ENCODE measurements around the gene THRB.

Gene THRB

DNA sequence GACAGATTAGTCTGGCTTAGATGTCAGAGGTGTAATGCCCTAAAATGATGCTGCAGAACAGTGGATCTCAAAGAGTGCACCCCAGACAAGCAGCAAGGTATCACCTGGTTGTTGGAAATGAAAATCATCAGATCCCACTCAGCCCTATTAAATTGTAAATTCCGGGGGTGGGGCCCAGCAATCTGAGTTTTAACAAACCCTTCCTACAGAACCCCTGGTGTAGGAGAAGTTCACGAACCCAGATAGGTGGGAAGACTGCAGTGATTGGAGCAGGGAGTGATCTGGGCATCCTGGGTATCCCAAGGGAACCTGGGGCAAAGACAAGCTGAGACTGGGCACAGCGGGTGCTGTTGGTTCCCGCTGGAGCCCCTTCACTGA is 24.3 kb upstream of the THRB start:
- no peak overlapping the region for H2AFZ ChIP-seq (ENCODE audit: low read length)
- H3K4me2 ChIP-seq (ENCODE audit: low read length), result no peak overlapping the region

GRCh38 chr3:24514119-24514518 is 19.5 kb upstream of the THRB start:
- Histone ChIP-seq H3K4me1 (ENCODE audit: insufficient read depth, low read length, severe bottlenecking) (no peaks in the 10 kb centered on the region), H3K4me3 (ENCODE audit: low read depth, low read length, poor library complexity, severe bottlenecking) (no peak overlapping the region), H3K79me2 (ENCODE audit: insufficient read depth, low read length) (no peaks in the 10 kb centered on the region), H3K9ac (ENCODE audit: low read length) (no peak overlapping the region), H3K36me3 (ENCODE audit: insufficient read depth, low read length) (no peaks in the 10 kb centered on the region), H3K27me3 (ENCODE audit: insufficient read depth, low read length) (peaks cover 2% of the 10 kb centered on the region; the same call in 1 of the 2 replicates), H3K4me2 (ENCODE audit: low read length) (no peak overlapping the region), H2AFZ (ENCODE audit: low read length) (no peak overlapping the region), H4K20me1 (ENCODE audit: insufficient read depth, low read length) (no peaks in the 10 kb centered on the region), H3F3A (ENCODE audit: insufficient read depth, low read length) (no peaks in the 10 kb centered on the region), H3K9me3 (ENCODE audit: low read length) (no peaks in the 10 kb centered on the region), H3K9me2 (ENCODE audit: low read depth, low read length) (no peaks in the 10 kb centered on the region), H3K27ac (ENCODE audit: low read depth, low read length, poor library complexity, severe bottlenecking) (no peak overlapping the region)
- no peak for TF ChIP-seq EZH2 (IDR thresholded peaks at IDR 0.05; ENCODE audit: borderline replicate concordance, low read length)
- TF ChIP-seq, protein P1, sequence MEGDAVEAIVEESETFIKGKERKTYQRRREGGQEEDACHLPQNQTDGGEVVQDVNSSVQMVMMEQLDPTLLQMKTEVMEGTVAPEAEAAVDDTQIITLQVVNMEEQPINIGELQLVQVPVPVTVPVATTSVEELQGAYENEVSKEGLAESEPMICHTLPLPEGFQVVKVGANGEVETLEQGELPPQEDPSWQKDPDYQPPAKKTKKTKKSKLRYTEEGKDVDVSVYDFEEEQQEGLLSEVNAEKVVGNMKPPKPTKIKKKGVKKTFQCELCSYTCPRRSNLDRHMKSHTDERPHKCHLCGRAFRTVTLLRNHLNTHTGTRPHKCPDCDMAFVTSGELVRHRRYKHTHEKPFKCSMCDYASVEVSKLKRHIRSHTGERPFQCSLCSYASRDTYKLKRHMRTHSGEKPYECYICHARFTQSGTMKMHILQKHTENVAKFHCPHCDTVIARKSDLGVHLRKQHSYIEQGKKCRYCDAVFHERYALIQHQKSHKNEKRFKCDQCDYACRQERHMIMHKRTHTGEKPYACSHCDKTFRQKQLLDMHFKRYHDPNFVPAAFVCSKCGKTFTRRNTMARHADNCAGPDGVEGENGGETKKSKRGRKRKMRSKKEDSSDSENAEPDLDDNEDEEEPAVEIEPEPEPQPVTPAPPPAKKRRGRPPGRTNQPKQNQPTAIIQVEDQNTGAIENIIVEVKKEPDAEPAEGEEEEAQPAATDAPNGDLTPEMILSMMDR (IDR thresholded peaks at IDR 0.05; ENCODE audit: low read length), result no peak

More for the DNA sequence above, 24.3 kb upstream of the THRB start:
- Histone ChIP-seq H3K4me3 (ENCODE audit: low read depth, low read length, poor library complexity, severe bottlenecking) (no peak overlapping the region), H3K4me1 (ENCODE audit: insufficient read depth, low read length, severe bottlenecking) (no peaks in the 10 kb centered on the region), H3K27me3 (ENCODE audit: insufficient read depth, low read length) (peaks cover 6% of the 10 kb centered on the region; the same call in 1 of the 2 replicates), H3F3A (ENCODE audit: insufficient read depth, low read length) (no peaks in the 10 kb centered on the region), H3K27ac (ENCODE audit: low read depth, low read length, poor library complexity, severe bottlenecking) (no peak overlapping the region), H3K36me3 (ENCODE audit: insufficient read depth, low read length) (no peaks in the 10 kb centered on the region), H4K20me1 (ENCODE audit: insufficient read depth, low read length) (no peaks in the 10 kb centered on the region), H3K9me3 (ENCODE audit: low read length) (no peaks in the 10 kb centered on the region), H3K9me2 (ENCODE audit: low read depth, low read length) (no peaks in the 10 kb centered on the region), H3K9ac (ENCODE audit: low read length) (no peak overlapping the region), H3K79me2 (ENCODE audit: insufficient read depth, low read length) (no peaks in the 10 kb centered on the region)
- TF ChIP-seq, protein P1 (IDR thresholded peaks at IDR 0.05; ENCODE audit: low read length), result no peak
- TF ChIP-seq EZH2 (IDR thresholded peaks at IDR 0.05; ENCODE audit: borderline replicate concordance, low read length), result no peak

DNA sequence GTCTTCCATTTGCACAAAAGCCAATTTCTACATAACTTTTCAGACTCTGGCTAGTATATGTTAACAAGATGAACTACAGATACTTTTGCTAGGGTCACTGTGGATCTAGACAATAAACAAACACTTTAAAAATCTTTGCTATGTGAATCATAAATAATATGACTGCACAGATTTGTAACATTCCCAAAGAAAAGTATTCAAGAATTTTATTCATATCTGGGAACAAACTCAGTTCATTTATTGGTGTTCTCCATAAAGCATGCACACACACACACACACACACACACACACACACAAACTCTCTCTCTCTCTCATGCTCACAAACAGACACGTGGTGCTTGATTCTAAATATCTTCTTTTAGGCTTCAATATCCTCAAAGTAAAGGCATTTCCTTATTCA is 18.8 kb upstream of the THRB start:
- no peaks in the 10 kb centered on the region for H3K4me1 ChIP-seq (ENCODE audit: insufficient read depth, low read length, severe bottlenecking)
- H3K4me3 ChIP-seq (ENCODE audit: low read depth, low read length, poor library complexity, severe bottlenecking), result no peak overlapping the region
- H3K36me3 ChIP-seq (ENCODE audit: insufficient read depth, low read length), result no peaks in the 10 kb centered on the region
- TF ChIP-seq EZH2 (IDR thresholded peaks at IDR 0.05; ENCODE audit: borderline replicate concordance, low read length), result no peak
- TF ChIP-seq, protein P1 (IDR thresholded peaks at IDR 0.05; ENCODE audit: low read length), result no peak
- H3K27ac ChIP-seq (ENCODE audit: low read depth, low read length, poor library complexity, severe bottlenecking), result no peak overlapping the region
- no peak overlapping the region for H3K9ac ChIP-seq (ENCODE audit: low read length)
- H3K4me2 ChIP-seq (ENCODE audit: low read length), result no peak overlapping the region
- H3K27me3 ChIP-seq (ENCODE audit: insufficient read depth, low read length), result peaks cover 2% of the 10 kb centered on the region; the same call in 1 of the 2 replicates
- no peak overlapping the region for H2AFZ ChIP-seq (ENCODE audit: low read length)
- no peaks in the 10 kb centered on the region for H3F3A ChIP-seq (ENCODE audit: insufficient read depth, low read length)
- H3K9me3 ChIP-seq (ENCODE audit: low read length), result no peaks in the 10 kb centered on the region
- no peaks in the 10 kb centered on the region for H3K9me2 ChIP-seq (ENCODE audit: low read depth, low read length)
- no peaks in the 10 kb centered on the region for H3K79me2 ChIP-seq (ENCODE audit: insufficient read depth, low read length)
- no peaks in the 10 kb centered on the region for H4K20me1 ChIP-seq (ENCODE audit: insufficient read depth, low read length)
